ENCODE data around the gene BROX.
"Not testable (repeated sequence)": the region's sequence is repeated elsewhere in the genome, so short reads cannot be mapped to it uniquely, and the experiment has no call there.

Gene BROX, protein sequence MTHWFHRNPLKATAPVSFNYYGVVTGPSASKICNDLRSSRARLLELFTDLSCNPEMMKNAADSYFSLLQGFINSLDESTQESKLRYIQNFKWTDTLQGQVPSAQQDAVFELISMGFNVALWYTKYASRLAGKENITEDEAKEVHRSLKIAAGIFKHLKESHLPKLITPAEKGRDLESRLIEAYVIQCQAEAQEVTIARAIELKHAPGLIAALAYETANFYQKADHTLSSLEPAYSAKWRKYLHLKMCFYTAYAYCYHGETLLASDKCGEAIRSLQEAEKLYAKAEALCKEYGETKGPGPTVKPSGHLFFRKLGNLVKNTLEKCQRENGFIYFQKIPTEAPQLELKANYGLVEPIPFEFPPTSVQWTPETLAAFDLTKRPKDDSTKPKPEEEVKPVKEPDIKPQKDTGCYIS

DNA sequence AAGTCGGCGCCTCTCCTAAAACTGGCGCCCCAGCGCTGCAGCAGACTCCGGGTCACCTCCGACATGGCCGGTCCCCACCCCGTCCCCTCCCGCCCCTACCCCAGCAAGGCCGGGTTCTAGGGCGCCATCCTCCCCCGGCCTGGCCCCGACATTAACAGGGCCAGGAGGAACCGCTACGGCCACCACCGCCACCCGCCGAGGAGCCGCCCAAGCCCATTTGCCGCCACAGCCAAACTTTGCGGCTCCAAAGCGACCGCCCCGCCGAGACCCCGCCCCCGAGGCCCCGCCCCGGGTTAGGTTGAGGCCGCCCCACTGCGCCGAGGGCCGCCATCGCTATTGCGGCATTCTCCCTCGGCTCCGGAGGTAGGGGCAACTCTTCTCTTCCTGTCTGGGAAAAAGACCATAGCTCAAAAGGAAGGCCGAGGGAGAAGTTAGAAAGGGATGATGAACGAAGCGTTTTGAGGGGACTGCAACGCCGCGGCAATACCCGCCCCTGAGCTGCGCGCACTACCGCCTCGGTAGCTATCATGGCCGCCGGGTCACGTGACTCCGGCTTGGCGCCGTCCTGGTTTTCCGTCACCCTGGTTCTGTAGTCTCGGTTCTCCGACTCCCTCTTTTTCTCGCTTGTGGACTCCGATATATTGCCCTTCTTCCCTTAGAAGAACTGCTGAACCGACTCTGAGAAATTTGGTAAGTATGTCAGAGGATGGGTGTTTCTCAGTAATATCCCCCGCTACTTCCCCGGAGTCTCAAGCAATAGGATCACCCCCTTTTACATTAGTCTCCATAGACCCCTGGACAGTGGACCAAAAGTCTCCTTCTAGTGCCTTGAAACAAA is at the start of gene BROX, which contains the start of gene AIDA:
TSS of gene BROX (plus strand) at position 312 of the 838 bp plus-strand sequence. CDS start 3,136 bp downstream, outside the sequence.
TSS of gene AIDA (minus strand) at position 239 of the 838 bp plus-strand sequence. CDS start at position 65, 174 bp downstream.
- peak; percentile 94 for DNase-seq (ENCODE audit: low read depth)

DNA sequence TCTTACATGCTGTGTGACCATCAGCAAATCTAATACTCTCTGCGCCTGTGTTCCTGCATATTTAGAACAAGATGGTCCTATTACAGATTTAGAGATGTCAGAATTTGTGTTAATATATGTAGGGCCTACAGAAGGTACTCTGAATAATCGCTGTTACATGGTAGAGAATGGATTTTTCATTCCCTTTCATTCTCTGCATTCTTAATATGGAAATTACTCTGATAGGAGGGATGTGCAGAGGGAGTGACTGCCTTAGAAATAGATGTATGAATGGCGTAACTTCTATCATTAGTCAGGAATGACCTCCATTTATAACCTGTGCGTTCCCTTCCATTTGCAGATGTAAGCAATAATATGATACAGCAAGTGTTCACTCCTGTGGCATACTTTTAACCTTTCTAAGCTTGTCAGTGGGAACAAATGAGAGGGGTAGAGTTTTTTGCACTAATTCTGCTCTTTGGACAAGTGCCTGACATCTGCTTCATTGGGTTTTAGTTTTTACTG is 48.9 kb upstream of the BROX start:
- DNase-seq (ENCODE audit: low read depth), result no peak

DNA sequence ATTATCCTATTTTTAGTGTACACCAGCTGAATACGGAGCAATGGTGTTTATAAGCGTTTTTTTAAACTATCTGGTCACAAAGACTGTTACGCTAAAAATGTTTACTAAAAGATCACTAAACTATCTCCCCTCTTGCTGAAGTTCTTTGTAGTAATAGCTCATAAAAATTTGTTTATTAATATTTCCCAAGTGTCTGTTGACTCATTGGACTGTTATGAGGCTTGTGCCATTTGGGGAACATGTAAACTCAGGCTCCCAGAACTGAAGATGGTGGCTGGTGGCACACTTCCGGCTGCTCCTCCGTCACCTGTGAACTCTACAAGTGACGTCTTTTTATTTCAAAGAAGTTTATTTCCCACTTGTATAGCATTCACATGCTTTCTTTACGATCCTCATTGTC is 46.4 kb upstream of the BROX start:
- DNase-seq (ENCODE audit: low read depth), result no peak

DNA sequence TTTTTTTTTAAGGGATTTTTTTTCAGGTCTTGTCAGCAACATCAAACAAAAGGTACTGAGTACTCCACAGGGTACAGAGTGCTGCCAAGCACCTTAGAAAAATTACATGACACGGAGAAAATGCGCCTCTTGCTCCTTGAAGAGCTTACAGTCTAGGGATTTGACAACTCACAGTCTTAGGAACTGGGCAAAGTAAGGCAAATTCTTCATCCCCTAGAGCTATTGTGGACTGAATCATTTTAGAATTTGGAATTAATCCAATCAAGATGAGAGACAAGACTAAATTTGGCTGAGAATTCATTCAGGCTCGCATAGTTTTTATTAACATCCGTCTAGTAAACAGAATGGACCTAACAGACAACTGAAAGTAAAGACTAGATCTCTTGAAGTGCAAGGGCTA is 44.2 kb upstream of the BROX start:
- DNase-seq (ENCODE audit: low read depth), result not testable (repeated sequence)

DNA sequence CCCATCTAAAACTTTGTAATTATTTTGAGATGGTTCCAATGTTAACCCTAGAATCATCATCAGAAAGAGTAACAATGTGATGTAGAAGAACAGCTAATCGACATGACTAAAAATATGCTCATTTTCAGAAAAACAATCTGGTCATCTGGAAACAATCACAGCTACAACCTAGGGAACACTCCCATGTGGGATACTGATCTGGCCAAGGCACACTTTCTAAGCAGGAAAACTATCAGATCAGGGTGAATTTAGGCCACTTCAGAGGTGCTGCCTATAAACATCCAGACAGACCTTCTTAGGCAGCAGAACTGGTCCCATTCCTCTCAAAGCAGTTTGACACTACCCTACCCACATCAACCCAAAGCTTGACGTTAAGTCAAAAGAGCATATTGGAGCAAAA is 43.3 kb upstream of the BROX start:
- not testable (repeated sequence) for DNase-seq (ENCODE audit: low read depth)

DNA sequence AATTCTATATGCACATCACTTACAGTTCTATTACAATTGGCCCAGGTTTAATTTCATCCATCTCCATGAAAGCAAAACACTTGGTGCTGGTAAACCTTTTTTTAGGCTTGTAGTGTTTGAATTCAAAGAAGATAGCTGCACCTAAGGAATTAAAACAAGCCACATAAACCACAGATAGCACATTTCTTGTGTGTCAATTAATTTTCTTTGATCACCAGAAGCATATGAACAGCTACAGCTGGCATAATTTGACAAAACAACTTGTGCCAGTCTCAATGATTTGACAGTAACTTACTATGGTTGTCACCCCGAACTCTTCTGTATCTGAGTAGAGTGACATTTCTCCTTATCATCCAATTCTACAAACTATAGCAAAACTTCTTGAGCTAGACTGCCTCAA is 42.3 kb upstream of the BROX start:
- no peak for DNase-seq (ENCODE audit: low read depth)

DNA sequence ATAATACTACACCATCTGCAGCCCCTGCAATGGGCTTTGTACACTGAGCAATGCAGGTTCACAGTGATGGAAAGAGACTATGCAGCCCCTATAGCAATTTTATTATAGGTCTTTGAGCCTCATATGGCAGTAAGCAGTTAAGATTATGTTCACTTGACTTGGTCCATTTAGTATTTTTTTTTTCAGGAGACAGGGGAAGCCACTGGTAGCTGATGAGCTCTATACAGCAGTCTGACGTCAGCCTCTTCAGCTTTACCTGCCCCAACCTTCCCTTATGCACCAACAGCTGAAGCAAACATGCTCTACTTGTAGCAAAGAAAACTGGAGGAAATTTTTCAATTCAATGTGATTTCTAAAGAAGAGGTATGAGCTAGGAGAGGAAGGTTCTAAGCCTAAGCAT is 32.3 kb upstream of the BROX start:
- no peak for DNase-seq (ENCODE audit: low read depth)

DNA sequence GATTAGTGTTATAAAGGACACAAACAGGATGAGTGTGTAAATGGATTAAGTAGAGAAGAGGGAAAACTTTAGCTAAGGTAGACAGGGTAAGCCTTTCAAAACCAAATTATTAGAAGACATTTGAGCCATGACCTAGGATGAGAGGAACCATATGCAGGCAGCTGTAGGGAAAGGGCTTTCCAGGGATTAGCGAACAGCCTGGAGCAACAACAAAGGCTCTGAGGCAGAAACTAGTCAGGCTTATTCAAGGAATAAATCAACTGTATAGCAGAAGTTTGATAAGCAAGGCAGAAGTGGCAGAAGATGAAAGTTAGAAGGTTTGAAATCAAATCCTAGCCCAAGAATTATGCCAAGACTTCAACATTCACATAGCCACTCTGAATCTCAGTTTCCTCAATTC is 21.3 kb upstream of the BROX start:
- DNase-seq (ENCODE audit: low read depth), result no peak

DNA sequence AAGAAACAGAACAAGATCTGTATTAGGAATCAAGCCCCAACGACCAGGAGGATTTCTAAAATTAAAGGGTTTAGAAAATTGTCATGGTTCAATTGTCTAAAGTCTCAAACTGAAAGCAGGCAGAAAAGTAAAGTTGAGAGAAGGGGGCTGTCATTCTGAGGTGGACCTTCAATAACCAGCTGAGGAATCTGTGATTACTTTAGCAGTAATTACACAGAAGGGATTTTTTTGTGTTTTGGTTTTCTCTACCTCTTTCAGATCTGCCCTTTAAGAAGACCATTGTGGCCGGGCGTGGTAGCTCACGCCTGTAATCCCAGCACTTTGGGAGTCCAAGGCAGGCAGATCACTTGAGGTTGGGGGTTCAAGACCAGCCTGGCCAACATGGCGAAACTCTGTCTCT is 17.4 kb upstream of the BROX start:
- DNase-seq (ENCODE audit: low read depth), result no peak

DNA sequence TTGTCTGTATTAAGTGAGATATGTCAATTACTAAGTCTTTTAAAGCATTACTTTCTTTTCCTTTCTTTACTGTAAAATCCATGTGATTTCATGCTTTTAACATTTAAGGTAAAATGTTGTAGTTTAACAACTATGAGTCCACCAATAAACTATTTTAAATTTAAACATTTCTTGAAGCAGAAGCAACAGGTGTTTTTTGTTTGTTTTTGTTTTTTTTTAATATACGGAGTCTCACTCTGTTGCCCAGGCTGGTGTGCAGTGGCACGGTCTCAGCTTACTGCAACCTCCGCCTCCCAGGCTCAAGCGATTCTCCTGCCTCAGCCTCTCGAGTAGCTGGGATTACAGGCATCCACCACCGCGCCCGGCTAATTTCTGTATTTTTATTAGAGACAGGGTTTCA is 15.6 kb upstream of the BROX start:
- no peak for DNase-seq (ENCODE audit: low read depth)

DNA sequence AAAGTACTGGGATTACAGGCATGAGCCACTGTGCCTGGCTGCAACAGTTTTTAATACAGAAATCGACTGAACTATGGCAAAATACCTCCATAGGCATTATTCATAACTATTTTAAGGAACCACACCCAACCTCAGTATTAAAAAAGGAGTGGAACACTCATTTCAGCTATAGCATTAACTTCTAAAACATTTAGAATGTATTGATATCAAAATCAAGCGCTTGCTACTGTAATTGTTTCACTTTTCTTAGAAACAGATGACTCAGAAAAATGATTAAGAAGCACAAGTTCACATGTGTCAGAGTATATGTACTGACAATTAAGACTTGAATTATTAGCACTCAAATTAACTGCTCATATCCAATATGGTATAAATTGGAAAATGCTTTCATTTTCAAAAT is 15.2 kb upstream of the BROX start:
- DNase-seq (ENCODE audit: low read depth), result no peak

DNA sequence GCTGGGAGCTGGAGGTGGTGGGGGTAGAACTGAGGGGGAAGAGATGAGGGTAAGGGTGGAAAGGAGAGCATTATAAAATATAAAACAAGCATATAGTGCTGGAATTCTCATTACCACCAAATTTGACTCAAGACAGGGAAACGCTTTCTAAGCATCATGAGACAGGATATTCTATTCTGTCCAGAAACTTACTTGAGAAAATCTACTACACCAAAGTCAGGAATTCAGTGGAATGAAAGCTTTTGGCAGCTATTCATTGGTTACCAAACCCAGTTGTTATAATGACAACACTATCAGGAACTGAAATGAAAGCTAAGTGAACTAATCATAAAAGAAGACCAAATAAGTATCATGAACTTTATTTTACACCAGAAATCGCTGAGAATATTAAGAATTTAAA is 14.5 kb upstream of the BROX start:
- no peak for DNase-seq (ENCODE audit: low read depth)

DNA sequence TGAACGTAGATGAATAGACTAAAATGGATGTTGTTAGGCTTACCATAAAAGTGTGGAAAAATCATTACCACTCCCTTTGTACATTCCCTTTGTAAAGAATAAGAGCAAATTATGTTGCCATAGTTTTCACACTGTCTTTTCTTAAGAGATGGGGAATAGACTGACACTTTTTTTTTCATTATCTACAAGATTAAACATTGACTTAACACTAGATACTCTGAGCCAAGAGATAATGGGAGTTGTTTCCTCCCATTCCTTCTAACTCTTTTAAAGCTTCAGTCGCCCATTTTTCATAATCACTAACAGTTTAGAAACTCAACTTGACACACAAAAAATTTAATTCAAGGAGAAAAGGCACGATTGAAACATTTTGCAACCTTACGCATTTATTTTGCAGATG is 10.2 kb upstream of the BROX start:
- no peak for DNase-seq (ENCODE audit: low read depth)

DNA sequence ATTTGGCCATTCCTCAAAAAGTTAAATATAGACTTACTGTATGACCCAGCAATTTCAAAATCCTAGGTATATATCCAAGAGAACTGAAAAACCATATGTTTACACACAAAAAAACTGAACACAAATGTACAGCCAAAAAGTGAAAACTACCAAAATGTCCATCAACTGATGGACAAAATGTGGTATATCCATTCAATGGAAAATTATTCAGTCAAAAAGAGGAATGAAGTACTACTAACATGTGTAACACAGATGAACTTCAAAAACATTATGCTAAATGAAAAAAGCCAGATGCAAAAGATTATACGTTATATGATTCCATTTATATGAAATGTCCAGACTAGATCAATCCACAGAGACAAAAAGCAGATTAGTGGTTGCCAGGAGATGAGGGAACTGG is 8.1 kb upstream of the BROX start:
- DNase-seq (ENCODE audit: low read depth), result no peak

DNA sequence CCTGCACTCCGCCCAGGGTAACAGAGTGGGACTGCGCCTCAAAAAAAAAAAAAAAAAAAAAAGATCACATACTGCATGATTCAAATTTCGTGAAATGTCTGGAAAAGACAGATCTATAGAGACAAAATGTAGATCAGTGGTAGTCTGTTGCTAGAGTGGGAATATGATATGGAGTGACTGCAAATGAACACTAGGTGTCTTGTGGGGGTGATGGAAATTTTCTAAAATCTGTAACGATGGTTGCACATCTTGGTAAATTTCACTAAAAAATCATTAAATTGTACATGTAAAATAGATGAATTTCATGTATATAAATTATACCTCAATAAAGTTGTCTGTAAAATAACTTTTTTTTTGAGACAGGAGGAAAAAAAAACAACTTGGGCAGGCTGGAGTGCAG is 5.5 kb upstream of the BROX start:
- DNase-seq (ENCODE audit: low read depth), result no peak

DNA sequence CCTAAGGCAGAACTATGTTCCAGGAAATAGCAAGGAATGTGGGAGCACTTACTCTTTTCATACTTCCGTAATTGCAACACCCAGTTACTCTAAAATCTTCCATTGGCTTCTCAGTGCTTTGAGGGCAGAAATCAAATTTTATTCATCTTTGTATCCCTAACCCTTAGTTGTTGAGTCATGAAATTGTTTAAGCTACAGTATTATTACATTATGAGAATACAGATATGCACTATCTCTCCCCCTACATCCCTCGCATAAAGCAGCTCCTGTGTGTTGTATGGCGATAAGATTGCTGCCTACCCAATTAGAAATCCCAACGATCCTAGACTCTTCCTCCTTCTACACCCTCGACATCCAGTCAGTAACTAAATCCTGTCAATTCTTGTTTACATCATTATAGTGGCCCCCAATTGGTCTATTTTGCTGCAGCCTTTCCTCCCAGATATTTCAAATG is 2.6 kb upstream of the BROX start:
- no peak for DNase-seq (ENCODE audit: low read depth)

DNA sequence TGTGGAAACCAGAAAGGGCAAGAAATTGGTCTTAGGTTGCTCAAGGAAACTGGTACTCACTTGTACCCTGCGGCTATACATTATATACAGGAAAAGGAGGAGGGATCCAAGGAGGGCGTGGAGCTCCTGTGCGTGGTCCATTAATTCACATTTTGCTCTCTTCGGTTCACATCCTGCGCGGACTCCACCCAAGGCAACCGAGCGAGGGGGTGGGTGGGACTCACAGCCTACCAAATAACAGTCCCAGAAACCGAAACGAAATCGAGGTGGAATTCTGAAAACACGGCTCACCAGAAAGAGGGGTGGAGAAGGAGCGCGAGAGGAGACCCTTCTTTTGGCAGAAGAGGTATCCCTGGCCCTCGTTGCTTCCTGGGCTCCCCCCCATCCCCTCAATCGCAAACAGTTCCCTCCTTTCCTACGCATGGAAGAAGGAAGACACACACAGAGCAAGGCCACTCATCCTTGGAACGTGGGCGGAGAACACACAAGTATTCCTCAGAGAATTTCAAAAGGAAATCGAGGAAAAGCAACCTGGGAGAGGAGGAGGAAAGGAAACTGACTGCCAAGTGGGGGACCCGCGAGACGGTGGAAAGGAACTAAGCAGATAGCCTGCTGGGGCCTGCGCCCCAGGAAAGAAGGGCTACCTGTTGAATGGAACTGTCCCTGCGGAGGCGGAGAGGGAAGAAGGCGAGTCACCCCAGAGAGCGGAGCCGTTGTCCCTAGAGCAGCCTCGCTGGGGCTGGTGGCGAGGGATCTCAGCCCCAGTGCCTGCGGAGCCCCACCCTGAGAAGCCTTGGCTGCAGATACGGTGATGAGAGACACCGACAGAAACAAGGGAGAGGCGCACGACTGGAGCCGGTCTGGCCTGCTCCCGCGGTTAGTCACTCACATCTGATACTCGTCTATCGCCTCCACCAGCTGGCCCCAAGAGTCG is 778 bp upstream of the BROX start:
- DNase-seq (ENCODE audit: low read depth), result peak; percentile 6

DNA sequence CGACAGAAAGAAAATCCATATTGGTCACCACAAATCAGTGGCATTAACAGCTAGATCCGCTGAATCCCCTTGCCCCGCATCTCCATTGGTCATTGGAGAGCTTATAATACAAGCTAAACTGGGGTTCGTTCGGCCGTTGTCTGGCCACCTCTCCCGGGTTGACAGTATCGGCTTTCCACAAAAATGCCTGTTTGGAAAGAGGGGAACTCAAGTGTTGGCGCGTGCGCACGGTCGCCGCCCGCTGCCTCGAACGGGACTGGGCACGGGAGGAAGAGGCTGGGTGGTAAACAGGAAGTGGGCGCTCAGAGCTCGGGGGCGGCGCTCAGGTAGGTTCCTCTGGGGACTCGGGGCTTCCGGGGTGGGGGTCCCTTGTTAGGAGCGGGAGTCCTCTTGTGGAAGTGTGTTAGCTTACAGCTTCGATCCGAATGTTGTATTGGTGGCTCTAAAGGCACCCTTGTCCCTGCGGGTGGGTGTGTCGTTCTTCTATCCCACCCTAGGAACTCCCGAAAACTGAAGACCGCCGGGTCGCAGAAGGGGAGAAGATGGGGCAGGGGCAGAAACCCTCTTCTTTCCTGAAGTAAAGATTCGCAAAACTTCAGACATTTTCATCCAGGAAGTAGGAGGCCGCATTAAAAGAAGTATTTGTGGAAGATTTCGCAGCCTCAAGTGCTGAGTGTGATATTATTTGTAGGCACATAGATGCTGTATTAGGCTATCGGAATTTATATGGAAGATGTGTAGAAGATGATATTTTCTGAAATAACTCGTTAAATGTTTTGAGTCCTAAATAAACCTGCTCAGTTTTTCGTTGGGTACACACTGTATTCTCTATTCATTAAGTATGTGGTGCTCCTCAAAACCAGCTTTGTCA is 962 bp downstream of the BROX start:
- peak; percentile 80 for DNase-seq (ENCODE audit: low read depth)

DNA sequence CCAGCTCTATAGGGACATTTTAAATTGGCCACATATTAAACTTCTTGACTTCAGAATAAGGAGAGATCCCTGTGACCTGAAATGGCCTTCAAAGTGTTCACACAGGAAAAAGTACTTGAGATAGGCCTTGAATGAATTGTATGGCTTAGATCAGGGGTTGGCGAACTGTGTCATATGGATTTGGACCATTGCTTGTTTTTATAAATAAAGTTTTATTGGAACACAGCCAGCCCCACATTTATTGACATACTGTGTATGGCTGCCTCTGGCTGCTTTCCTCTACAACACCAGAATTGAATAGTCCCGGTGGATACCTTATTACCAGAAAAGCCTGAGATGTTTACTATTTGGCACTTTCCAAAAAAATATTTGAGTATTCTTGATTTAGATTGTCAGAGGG is 4.0 kb downstream of the BROX start:
- no peak for DNase-seq (ENCODE audit: low read depth)

DNA sequence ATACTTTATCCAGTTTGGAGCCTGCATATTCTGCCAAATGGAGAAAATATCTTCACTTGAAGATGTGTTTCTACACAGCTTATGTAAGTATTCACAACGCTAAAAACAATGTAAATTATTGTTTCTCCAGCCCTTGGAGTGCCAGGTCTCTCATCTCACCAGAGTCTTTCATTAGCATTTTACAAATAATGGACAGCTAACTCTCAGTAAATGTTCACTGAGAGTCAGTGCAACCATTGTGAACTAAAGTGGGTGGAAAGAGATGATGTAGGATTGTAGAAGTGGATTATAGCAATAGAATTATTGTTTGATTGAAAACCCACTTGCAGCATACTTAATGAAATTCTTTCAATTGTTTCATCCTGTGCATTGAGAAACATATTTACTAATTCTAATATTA is 16.4 kb downstream of the BROX start:
- DNase-seq (ENCODE audit: low read depth), result no peak

DNA sequence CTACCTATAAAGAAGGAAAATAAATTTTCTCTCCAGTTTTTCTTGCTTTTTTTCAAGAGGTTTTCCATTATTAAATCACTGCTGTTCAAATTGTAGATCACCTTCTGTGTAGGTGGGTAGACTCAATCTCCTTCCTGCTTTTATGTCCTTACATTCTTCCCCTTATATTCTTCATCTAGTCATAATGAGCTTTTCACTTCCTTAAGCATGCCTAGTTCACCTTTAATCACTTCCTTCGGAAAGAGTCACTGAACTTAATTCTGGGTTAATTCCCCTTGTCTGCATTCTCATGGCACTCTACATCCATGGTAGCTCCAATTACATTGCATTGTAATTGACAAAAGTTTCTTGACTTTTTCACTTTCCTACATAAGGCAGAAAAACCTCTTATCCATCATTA is 18.5 kb downstream of the BROX start:
- no peak for DNase-seq (ENCODE audit: low read depth)
